Mesendoderm (in vitro differentiated cells): ENCODE data around the gene PRDM7.

Source experiments
- DNase-seq: peaks from one replicate; pipeline ENCODE4 v3.0.0; 2013
- H2AK5ac ChIP-seq: 2 replicates; pipeline ENCODE4 v1.6.1; 2013; ENCODE audit warnings: low read length, inconsistent platforms
- H2BK120ac ChIP-seq: 2 replicates; pipeline ENCODE4 v1.6.1; 2013; ENCODE audit warnings: low read depth, mild to moderate bottlenecking, low read length, moderate library complexity, mixed read lengths
- H2BK15ac ChIP-seq: replicated peaks from 2 replicates; pipeline ENCODE4 v1.6.1; 2013; ENCODE audit warnings: low read depth, mild to moderate bottlenecking, moderate library complexity
- H2BK5ac ChIP-seq: 2 replicates; pipeline ENCODE4 v1.6.1; 2013; ENCODE audit warnings: low read length, inconsistent platforms
- H3K18ac ChIP-seq: 2 replicates; pipeline ENCODE4 v1.6.1; 2013; ENCODE audit warnings: mild to moderate bottlenecking, low read length, mixed read lengths
- H3K23ac ChIP-seq: one replicate; pipeline ENCODE4 v1.6.1; 2013; ENCODE audit warnings: low read length
- H3K27ac ChIP-seq: 2 replicates; pipeline ENCODE4 v1.5.1; 2013; ENCODE audit warnings: low read depth, mild to moderate bottlenecking, inconsistent platforms, low read length, moderate library complexity
- H3K27me3 ChIP-seq: 2 replicates; pipeline ENCODE4 v1.6.1; 2013; ENCODE audit warnings: low read length, control low read depth, mild to moderate bottlenecking, inconsistent platforms; ENCODE audit not compliant: insufficient read depth, poor library complexity
- H3K36me3 ChIP-seq: 2 replicates; pipeline ENCODE4 v1.6.1; 2013; ENCODE audit warnings: low read length, inconsistent platforms; ENCODE audit not compliant: control insufficient read depth, insufficient read depth
- H3K4ac ChIP-seq: one replicate; pipeline ENCODE4 v1.6.1; 2013; ENCODE audit warnings: low read depth, mild to moderate bottlenecking, low read length, moderate library complexity
- H3K4me1 ChIP-seq: 2 replicates; pipeline ENCODE4 v1.6.1; 2013; ENCODE audit warnings: low read depth, low read length, inconsistent platforms; ENCODE audit not compliant: control insufficient read depth
- H3K4me2 ChIP-seq: 2 replicates; pipeline ENCODE4 v1.6.1; 2013; ENCODE audit warnings: low read length
- H3K4me3 ChIP-seq: 2 replicates; pipeline ENCODE4 v1.5.1; 2013; ENCODE audit warnings: mild to moderate bottlenecking, low read length
- H3K56ac ChIP-seq: one replicate; pipeline ENCODE4 v1.6.1; 2013; ENCODE audit warnings: low read length
- H3K79me1 ChIP-seq: 2 replicates; pipeline ENCODE4 v1.6.1; 2013; ENCODE audit warnings: low read length, inconsistent platforms
- H3K79me2 ChIP-seq: 2 replicates; pipeline ENCODE4 v1.6.1; 2013; ENCODE audit warnings: mild to moderate bottlenecking, low read length; ENCODE audit not compliant: control insufficient read depth, insufficient read depth
- H3K9ac ChIP-seq: 2 replicates; pipeline ENCODE4 v1.6.1; 2013; ENCODE audit warnings: low read length, inconsistent platforms
- H4K5ac ChIP-seq: one replicate; pipeline ENCODE4 v1.6.1; 2013; ENCODE audit warnings: low read length
- H4K8ac ChIP-seq: one replicate; pipeline ENCODE4 v1.6.1; 2013; ENCODE audit warnings: low read depth, mild to moderate bottlenecking, control low read depth, low read length, moderate library complexity
- WGBS: extraction: QIAGEN DNeasy Blood & Tissue Kit; methylation state at CpG from one replicate; pipeline ENCODE4 v1.1.7; 2013; ENCODE audit warnings: low lambda C conversion rate, missing lambda C conversion rate; ENCODE audit not compliant: insufficient coverage; ENCODE audit errors: extremely low coverage; 5-methylcytosine and 5-hydroxymethylcytosine counted together

The PRDM7 gene

DNA sequence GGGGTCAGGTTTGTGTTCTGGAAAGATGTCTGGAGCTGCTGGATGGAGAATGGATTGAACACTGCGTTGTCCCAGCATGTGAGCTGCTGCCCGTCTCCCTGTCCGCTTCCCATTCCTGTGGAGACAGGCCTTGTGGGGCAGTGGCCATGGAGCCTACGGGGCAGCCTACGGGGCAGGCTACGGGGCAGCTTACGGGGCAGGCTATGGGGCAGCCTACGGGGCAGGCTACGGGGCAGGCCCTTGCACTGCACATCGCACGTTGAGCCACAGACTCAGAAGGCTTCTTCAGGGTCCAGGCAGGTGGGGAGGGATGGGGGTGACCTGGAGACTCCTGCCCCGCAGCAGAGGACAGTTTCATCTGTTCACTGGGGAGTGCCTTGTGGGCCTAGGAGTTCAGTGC, 48.1 kb downstream of the PRDM7 start:
- no peak overlapping the region for H2BK120ac ChIP-seq
- no peak overlapping the region for H3K23ac ChIP-seq
- no peaks in the 10 kb centered on the region for H3K4me1 ChIP-seq
- H3K79me2 ChIP-seq = no peaks in the 10 kb centered on the region
- no CpG with 5 or more reads among the region's 12 CpGs for WGBS
- H3K27me3 ChIP-seq = no peaks in the 10 kb centered on the region
- no peaks in the 10 kb centered on the region for H3K79me1 ChIP-seq
- H3K4me3 ChIP-seq = no peak overlapping the region
- no peak overlapping the region for H2BK5ac ChIP-seq
- no peak overlapping the region for H2BK15ac ChIP-seq
- no peak overlapping the region for H2AK5ac ChIP-seq
- H3K4me2 ChIP-seq = no peak overlapping the region
- H3K4ac ChIP-seq = no peak overlapping the region
- no peak overlapping the region for H3K9ac ChIP-seq
- no peak overlapping the region for H4K5ac ChIP-seq
- H3K18ac ChIP-seq = no peak overlapping the region
- H3K56ac ChIP-seq = no peak overlapping the region
- H3K36me3 ChIP-seq = no peaks in the 10 kb centered on the region
- DNase-seq = no peak
- H4K8ac ChIP-seq = no peak overlapping the region
- no peak overlapping the region for H3K27ac ChIP-seq

DNA sequence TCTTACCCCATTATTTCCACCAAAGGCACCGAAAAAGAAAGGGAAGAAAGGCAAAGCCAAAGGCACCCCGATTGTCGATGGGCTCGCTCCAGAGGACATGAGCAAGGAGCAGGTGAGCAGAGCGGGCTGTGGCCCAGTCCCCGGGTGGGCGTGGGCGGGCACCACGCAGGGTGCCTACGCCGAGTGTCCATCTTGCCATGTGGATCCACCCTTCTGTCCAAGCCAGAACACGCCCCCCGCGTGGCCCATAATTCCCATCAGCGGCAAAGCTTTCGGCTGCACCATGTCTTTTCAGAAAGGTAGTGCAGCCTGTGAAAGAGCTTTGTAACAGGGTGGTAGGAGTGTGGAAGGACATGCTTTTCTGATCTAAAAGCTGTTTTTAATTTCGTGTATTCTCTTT, 49.5 kb downstream of the PRDM7 start:
- H2BK5ac ChIP-seq = no peak overlapping the region
- H3K4me2 ChIP-seq = no peak overlapping the region
- no peak for DNase-seq
- no peak overlapping the region for H3K18ac ChIP-seq
- no peaks in the 10 kb centered on the region for H3K27me3 ChIP-seq
- H2BK120ac ChIP-seq = no peak overlapping the region
- WGBS = no CpG with 5 or more reads among the region's 17 CpGs
- no peak overlapping the region for H2BK15ac ChIP-seq
- no peak overlapping the region for H3K4me3 ChIP-seq
- H3K4me1 ChIP-seq = no peaks in the 10 kb centered on the region
- no peak overlapping the region for H3K9ac ChIP-seq
- no peaks in the 10 kb centered on the region for H3K79me2 ChIP-seq
- H3K4ac ChIP-seq = no peak overlapping the region
- no peak overlapping the region for H4K5ac ChIP-seq
- no peaks in the 10 kb centered on the region for H3K36me3 ChIP-seq
- no peak overlapping the region for H3K23ac ChIP-seq
- H3K56ac ChIP-seq = no peak overlapping the region
- H3K79me1 ChIP-seq = no peaks in the 10 kb centered on the region
- H4K8ac ChIP-seq = no peak overlapping the region
- no peak overlapping the region for H2AK5ac ChIP-seq
- no peak overlapping the region for H3K27ac ChIP-seq

DNA sequence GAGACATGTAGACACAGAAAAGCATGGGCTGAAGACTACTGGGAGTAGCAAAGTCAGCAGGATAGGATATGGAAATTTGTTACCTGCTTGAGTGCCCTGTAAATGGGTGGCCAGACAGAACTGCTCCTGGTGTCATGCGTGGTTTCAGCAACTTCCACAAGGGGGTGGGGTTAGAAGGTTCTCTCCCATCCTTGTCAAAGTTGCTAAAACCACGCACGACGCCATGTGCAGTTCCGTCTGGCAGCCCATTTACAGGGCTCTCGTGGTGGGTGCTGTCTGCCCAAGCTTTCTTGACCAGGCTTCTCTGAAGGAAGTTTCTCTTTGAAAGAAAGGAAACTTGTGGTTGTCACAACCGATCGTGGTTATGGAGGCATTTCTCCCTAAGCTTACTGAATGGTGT, 51.0 kb downstream of the PRDM7 start:
- Histone ChIP-seq H2BK5ac (no peak overlapping the region), H4K5ac (no peak overlapping the region), H3K79me1 (no peaks in the 10 kb centered on the region), H3K9ac (no peak overlapping the region), H3K23ac (no peak overlapping the region), H3K4me3 (no peak overlapping the region), H3K79me2 (no peaks in the 10 kb centered on the region), H3K36me3 (no peaks in the 10 kb centered on the region), H3K27ac (no peak overlapping the region), H3K27me3 (no peaks in the 10 kb centered on the region), H3K18ac (no peak overlapping the region), H3K4me2 (no peak overlapping the region), H3K4me1 (peaks cover under 1% of the 10 kb centered on the region), H3K4ac (no peak overlapping the region), H2BK120ac (no peak overlapping the region), H2AK5ac (no peak overlapping the region), H2BK15ac (no peak overlapping the region), H4K8ac (no peak overlapping the region), H3K56ac (no peak overlapping the region)
- DNase-seq = peak; percentile 43
- WGBS = no CpG with 5 or more reads among the region's 8 CpGs

DNA sequence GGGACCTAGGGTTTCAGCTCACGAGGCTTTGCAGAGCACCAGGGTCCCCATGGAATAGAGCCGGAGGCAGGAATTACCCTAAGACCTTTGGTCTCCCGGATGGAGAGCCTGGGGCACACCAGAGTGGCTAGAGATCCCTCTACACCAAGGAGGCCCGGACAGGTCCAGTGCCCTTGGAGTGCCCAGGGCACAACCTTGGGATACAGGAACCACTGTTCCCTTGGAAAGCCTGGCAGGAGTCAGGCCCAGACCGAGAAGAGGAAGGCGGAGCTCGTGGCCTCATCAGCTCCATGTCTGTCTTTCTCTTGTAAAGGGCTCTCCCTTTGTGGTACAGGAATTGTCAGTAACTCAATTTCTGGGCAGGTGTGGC, 54.1 kb downstream of the PRDM7 start:
- H3K4me2 ChIP-seq = no peak overlapping the region
- H4K5ac ChIP-seq = no peak overlapping the region
- no peak overlapping the region for H3K9ac ChIP-seq
- H3K27ac ChIP-seq = no peak overlapping the region
- DNase-seq = no peak
- no peak overlapping the region for H2AK5ac ChIP-seq
- H3K4me1 ChIP-seq = peaks cover 2% of the 10 kb centered on the region
- no peak overlapping the region for H3K18ac ChIP-seq
- H3K79me1 ChIP-seq = no peaks in the 10 kb centered on the region
- H2BK15ac ChIP-seq = no peak overlapping the region
- no peak overlapping the region for H2BK5ac ChIP-seq
- no peak overlapping the region for H3K4ac ChIP-seq
- H3K36me3 ChIP-seq = no peaks in the 10 kb centered on the region
- no peak overlapping the region for H3K56ac ChIP-seq
- H3K23ac ChIP-seq = no peak overlapping the region
- no peak overlapping the region for H3K4me3 ChIP-seq
- H3K27me3 ChIP-seq = no peaks in the 10 kb centered on the region
- no peaks in the 10 kb centered on the region for H3K79me2 ChIP-seq
- no peak overlapping the region for H4K8ac ChIP-seq
- no peak overlapping the region for H2BK120ac ChIP-seq
- no CpG with 5 or more reads among the region's 7 CpGs for WGBS

DNA sequence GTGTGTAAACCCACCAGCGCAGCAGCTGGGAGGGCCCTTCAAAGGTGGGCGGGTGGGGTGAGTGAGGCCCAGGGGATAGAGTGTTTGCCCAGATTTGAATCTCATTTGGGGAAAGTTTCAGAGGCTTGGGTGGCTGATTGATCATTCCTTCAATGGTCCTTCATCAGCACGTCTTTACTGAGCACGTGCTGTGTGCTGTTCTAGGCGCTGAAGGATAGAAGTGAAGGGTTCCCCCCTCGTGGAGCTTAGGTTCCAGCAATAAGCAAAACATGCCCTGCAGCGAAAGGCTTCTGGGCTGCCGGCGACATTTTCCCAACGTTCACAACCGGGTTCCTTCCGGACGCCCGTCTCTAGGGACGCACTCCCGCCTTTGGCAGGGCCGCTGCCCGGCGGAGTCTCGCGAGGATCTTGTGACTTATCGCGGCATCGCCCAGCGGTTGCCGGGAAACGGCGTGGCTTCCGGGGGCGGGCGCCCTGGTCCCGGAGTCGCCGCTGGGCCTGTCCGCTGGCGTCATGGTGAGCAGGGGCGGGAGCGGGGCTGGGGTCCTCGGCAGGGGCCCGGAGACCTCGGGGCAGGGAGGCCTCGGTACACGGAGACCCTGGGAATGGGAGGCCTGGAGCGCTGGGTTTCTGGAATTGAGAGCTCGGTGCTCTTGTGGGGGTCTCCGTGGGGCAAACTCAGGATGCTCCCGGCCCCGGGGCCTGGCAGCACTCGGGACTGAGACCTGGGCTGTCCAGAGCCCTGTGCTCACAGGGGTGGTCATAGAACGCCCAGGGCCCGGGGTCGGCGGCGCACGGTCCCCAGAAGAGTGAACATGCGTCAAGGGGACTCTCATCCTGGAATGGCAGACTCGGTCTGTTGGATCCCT, 54.7 kb downstream of the PRDM7 start:
- WGBS = no CpG with 5 or more reads among the region's 57 CpGs
- no peak overlapping the region for H2BK15ac ChIP-seq
- no peaks in the 10 kb centered on the region for H3K36me3 ChIP-seq
- H3K18ac ChIP-seq = no peak overlapping the region
- H3K4me3 ChIP-seq = no peak overlapping the region
- DNase-seq = peak; percentile 63
- H3K4me2 ChIP-seq = peak overlapping the region; percentile 4
- no peak overlapping the region for H3K4ac ChIP-seq
- no peaks in the 10 kb centered on the region for H3K79me2 ChIP-seq
- peak overlapping the region; percentile 44 for H3K56ac ChIP-seq
- no peaks in the 10 kb centered on the region for H3K27me3 ChIP-seq
- H3K79me1 ChIP-seq = no peaks in the 10 kb centered on the region
- H2BK5ac ChIP-seq = no peak overlapping the region
- H4K5ac ChIP-seq = no peak overlapping the region
- H2AK5ac ChIP-seq = no peak overlapping the region
- H3K4me1 ChIP-seq = peaks cover 2% of the 10 kb centered on the region
- no peak overlapping the region for H3K27ac ChIP-seq
- no peak overlapping the region for H2BK120ac ChIP-seq
- no peak overlapping the region for H4K8ac ChIP-seq
- peak overlapping the region; percentile 46 for H3K9ac ChIP-seq
- no peak overlapping the region for H3K23ac ChIP-seq
